RWPE1 (cell line): ENCODE data around the gene SULT2A1.
"Not testable (repeated sequence)": the region's sequence is repeated elsewhere in the genome, so short reads cannot be mapped to it uniquely, and the experiment has no call there.

Source experiments
- CTCF ChIA-PET: fragments of 350-600 bp; sonication (Branson Sonifier 250); formaldehyde crosslinking; extraction: SDS; loops from one replicate; lab custom pipeline; 2021; lab: Yijun Ruan, JAX
- POLR2A ChIA-PET: fragments of 400-600 bp; formaldehyde crosslinking; extraction: SDS; loops from one replicate; lab custom pipeline; 2020; ENCODE audit warnings: antibody characterized with exemption; ENCODE audit not compliant: low non-redundant PET; lab: Yijun Ruan, JAX
- DNase-seq: peaks from one replicate; pipeline ENCODE4 v3.0.0; 2012; ENCODE audit warnings: low spot score
- H3K27ac ChIP-seq: fragments of 450-650 bp; 2 replicates; pipeline ENCODE4 v1.5.1; 2017
- CTCF ChIP-seq: fragments of 450-650 bp; conservative IDR thresholded peaks from 2 replicates; pipeline ENCODE4 v1.5.1; 2017; ENCODE audit warnings: low read depth, mild to moderate bottlenecking

Gene SULT2A1

DNA sequence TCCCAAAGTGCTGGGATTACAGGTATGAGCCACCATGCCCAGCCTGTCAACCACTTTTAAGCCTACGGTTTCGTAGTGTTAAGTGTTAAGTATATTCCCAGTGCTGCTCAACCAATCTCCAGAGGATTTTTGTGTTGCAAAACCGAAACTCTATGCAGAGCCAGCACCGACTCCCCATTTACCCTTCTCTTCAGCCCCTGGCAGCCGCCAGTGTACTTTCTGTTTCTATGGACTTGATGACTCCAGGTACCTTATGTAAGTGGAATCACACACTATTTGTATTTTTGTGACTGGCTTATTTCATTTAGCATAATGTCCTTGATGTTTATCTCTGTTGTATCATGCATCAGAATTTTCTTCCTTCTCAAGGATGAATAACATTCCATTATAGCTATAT lies 1.1 kb downstream of the SULT2A1 start:
- no peak overlapping the region for H3K27ac ChIP-seq
- DNase-seq: no peak
- POLR2A ChIA-PET: no interaction called here
- TF ChIP-seq CTCF: no peak
- CTCF ChIA-PET: no interaction called here

- CTCF ChIA-PET: interaction anchor here (0.6 kb wide), 1 partner anchor 18 kb away, joined by 3 read pairs; no protein-coding TSS in a partner anchor
- POLR2A ChIA-PET: no interaction called here
- no peak for DNase-seq
- TF ChIP-seq CTCF: no peak
- no peak overlapping the region for H3K27ac ChIP-seq
Observed at GRCh38 chr19:47882890-47883289, 3.2 kb downstream of the SULT2A1 start.

DNA sequence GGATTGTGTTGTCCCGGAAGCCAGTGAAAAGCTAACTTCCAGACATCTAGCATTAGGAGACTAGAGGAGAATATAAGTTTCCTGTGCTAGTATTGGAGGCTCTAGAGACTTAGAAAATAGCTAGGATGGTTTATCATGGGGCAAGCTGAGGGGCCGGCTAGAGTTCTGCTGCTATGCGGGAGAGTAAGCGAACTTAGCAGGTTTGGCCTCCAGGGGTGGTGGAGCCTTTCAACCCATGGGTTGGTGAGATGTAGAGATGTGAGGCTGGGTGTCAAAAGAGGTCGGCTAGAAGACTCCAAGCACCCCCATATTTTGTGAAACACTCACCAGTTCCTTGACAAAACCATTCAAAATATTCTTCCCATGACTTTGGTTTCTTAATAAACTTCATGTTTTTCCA lies 4.4 kb downstream of the SULT2A1 start:
- no peak for TF ChIP-seq CTCF
- ChIA-PET POLR2A (no interaction called here), CTCF (interaction anchor here (0.6 kb wide), 1 partner anchor 1180 kb away, joined by 6 read pairs; no protein-coding TSS in a partner anchor)
- no peak overlapping the region for H3K27ac ChIP-seq
- no peak for DNase-seq

DNA sequence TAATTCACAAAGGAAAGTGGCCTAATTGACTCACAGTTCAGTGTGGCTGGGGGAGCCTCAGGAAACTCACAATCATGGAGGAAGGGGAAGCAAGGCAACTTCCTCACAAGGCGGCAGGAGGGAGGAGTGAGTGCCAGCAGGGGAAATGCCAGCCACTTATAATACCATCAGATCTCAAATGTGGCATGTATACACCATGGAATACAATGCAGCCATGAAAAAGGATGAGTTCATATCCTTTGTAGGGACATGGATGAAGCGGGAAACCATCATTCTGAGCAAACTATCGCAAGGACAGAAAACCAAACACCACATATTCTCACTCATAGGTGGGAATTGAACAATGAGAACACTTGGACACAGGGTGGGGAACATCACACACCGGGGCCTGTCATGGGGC lies 6.7 kb downstream of the SULT2A1 start:
- CTCF ChIA-PET, H3K27ac ChIP-seq, POLR2A ChIA-PET, DNase-seq: not testable (repeated sequence)

DNA sequence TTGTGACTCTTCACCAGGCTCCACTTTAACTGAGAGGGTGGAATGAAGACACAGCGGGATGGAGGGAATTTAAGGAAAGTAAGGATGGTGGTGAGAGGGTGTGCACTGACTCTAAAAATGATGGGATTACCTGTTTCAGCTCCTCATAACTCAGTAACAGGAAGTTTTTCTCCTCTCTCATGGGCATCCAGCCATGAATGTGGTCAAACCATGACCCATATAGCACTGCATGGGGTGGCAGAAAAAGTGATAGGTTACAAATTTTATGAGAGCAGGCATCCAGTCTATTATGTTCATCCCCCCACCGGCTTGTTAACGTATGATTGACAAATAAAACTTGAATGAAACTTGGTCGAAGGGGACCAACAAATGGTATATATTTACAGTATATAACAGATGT lies 7.2 kb downstream of the SULT2A1 start:
- TF ChIP-seq CTCF: no peak
- no peak overlapping the region for H3K27ac ChIP-seq
- ChIA-PET CTCF (interaction anchor here (0.6 kb wide), 1 partner anchor 10 kb away, joined by 3 read pairs; no protein-coding TSS in a partner anchor), POLR2A (no interaction called here)
- no peak for DNase-seq

- no peak for DNase-seq
- no peak overlapping the region for H3K27ac ChIP-seq
- TF ChIP-seq CTCF: no peak
- POLR2A ChIA-PET: no interaction called here
- CTCF ChIA-PET: interaction anchor here (0.7 to 1.7 kb wide), 5 partner anchors 12 to 1565 kb away, joined by 3 to 7 read pairs (median 5); no protein-coding TSS in a partner anchor
Observed at GRCh38 chr19:47865166-47865565, 20.9 kb downstream of the SULT2A1 start.

- ChIA-PET POLR2A (no interaction called here), CTCF (interaction anchor here (0.6 to 2.0 kb wide), 6 partner anchors 11 to 74 kb away, joined by 4 to 8 read pairs (median 5); no protein-coding TSS in a partner anchor)
- peak; percentile 92 for TF ChIP-seq CTCF
- DNase-seq: peak; percentile 83
- H3K27ac ChIP-seq: no peak overlapping the region
Observed at GRCh38 chr19:47863514-47863936, 22.6 kb downstream of the SULT2A1 start.
